CD4-positive, alpha-beta T cell treated with Interleukin-12 subunit alpha and Interleukin-12 subunit beta, for 1 hour (primary cell): ENCODE data around the gene UNC50.
"Not testable (repeated sequence)": the region's sequence is repeated elsewhere in the genome, so short reads cannot be mapped to it uniquely, and the experiment has no call there.

Experiments
- DNase-seq: peaks from one replicate; pipeline ENCODE4 v3.0.0-alpha.2; 2020

The UNC50 gene

GRCh38 chr2:98577313-98577712 is 31.1 kb upstream of the UNC50 start:
- no peak for DNase-seq

GRCh38 chr2:98578231-98578630 is 30.2 kb upstream of the UNC50 start:
- DNase-seq: no peak

GRCh38 chr2:98579926-98580325 is 28.5 kb upstream of the UNC50 start:
- no peak for DNase-seq

- DNase-seq: no peak
Observed at GRCh38 chr2:98580656-98581284, 27.6 kb upstream of the UNC50 start.

DNA sequence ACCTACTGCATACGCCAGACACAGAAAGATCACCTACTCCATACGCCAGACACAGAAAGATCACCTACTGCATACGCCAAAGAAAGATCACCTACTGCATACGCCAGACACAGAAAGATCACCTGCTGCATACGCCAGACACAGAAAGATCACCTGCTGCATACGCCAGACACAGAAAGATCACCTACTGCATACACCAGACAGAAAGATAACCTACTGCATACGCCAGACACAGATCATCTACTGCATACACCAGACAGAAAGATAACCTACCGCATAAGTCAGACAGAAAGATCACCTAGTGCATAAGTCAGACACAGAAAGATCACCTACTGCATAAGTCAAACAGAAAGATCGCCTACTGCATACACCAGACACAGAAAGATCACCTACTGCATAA is 25.9 kb upstream of the UNC50 start:
- DNase-seq: no peak

- no peak for DNase-seq
Observed at GRCh38 chr2:98583276-98583675, 25.1 kb upstream of the UNC50 start.

GRCh38 chr2:98583816-98584618 is 24.4 kb upstream of the UNC50 start:
- DNase-seq: no peak

- no peak for DNase-seq
Observed at GRCh38 chr2:98585386-98585785, 23.0 kb upstream of the UNC50 start.

DNA sequence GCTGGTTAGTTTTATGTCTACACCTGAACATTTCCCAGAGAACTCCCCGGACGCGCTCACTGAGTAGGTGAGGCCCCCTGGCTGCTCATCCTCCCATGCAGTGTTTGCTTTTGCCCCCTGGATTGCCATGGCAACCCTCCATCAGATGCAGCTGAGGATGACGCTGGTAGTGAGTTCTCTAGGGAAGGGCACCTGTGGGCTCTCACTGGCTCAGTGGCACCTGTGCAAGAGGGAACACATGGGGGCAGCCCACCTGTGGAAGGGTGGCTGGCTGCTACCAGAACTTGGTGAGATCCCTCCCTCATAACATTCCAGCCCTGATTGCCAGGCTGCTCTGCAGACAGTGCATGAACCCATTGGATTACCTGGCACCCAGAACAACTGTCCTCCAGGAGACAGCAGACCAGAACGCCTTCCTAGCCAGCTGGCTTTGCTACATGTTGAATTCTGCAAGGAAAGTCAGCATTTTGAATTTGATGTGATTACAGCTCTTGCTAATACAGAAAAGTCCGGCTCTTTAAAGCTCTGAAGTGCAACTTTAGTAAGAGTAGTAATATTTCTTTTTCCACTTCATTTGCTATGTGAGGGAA is 21.7 kb upstream of the UNC50 start:
- no peak for DNase-seq

DNA sequence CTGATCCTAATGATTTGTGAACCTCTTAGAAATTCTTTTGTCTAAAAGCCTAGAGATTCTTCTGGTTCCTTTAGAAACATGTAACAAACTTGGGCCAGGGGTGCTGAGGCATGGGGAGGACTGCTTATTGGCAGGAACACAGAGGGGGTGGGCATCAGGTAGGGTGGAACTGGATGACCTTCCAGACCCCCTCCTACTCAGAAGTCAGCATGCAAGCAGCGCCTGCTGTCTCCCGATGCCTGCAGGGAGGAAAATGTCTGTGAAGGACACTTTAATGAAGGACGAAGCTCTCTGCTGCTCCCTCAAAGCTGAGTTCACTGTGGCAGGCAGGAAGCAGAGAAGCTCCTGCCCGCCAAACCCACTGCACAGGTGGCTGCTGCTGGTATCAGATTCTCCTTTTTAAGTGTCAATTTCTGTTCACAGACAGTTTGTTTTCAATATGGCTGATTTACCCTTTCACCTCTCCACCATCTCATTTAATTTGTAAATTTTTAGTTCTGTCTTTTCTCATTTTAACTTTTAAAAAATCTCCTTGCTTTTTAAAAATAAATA is 19.4 kb upstream of the UNC50 start:
- DNase-seq: no peak

DNA sequence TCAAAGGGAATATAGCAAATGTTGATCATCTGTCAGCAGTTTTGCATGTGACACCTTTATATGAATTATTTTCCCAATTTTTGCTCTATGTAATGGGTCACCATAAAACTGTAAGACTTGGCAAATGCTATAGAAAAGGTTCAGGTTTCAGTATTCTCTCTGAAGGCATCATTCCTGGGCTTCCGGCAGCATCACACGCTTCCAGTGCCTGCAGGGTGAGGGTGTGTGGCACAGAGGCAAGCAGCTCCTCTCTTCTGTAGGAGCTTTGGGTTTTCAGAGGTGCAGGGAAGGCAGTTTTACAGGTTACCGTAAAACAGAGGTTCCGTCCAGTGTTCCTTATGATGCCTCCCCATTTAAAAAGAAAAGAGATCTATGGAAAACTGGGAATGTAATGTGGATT is 18.9 kb upstream of the UNC50 start:
- no peak for DNase-seq

- DNase-seq: no peak
Observed at GRCh38 chr2:98592565-98592964, 15.8 kb upstream of the UNC50 start.

DNA sequence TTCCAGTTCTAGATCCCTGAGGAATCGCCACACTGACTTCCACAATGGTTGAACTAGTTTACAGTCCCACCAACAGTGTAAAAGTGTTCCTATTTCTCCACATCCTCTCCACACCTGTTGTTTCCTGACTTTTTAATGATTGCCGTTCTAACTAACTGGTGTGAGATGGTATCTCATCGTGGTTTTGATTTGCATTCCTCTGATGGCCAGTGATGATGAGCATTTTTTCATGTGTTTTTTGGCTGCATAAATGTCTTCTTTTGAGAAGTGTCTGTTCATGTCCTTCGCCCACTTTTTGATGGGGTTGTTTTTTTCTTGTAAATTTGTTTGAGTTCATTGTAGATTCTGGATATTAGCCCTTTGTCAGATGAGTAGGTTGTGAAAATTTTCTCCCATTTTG is 13.7 kb upstream of the UNC50 start:
- not testable (repeated sequence) for DNase-seq

DNA sequence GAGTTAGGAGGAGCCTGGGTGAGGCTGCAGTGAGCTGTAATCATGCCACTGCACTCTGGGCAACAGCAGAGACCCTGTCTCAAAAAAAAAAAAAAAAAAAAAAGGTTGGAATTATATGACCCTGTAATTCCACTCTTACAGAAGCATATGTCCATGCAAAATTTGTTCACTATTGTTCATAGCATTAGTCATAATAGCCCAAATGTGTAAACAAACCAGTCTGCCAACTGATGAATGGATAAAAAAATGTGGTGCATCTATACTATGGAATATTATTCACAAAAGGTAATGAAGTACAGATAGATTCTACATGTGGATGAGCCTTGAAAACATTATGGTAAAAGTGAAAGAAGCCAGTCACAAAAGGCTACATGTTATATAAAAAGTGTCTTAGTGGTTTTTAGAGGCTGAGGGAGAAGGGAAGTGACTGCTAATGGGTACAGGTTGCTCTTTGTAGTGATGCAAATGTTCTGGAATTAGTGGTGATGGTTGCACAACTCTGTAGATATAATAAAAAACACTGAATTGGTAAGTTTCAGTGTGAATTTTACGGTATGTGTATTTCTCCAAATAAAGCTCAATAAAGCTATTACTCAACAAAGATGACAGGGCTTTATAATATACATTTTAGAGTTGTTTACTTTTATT is 9.5 kb upstream of the UNC50 start:
- no peak for DNase-seq

DNA sequence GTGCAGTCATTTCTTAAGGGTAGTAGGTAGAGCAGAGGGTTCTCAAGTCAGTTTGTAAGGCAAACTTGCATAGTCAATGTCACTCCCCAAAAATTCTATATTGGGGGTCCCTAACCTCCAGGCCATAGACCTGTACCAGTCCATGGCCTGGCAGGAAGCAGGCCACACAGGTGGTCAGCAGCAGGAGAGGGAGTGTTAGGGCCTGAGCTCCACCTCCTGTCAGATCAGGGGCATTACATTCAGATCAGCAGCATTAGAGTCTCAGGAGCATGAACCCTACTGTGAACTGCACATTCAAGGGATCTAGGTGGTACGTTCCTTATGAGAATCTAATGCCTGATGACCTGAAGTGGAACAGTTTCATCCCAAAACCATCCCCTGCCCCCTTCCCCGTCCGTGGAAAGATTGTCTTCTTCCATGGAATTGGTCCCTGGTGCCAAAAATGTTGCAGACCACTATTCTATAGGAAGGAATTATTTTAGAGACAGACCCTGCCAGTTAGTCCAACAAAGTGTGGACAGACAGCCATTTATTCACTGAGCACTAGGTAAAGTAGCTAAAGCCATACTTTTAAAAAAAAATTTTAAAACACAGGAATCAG is 6.8 kb upstream of the UNC50 start:
- DNase-seq: peak; percentile 15

DNA sequence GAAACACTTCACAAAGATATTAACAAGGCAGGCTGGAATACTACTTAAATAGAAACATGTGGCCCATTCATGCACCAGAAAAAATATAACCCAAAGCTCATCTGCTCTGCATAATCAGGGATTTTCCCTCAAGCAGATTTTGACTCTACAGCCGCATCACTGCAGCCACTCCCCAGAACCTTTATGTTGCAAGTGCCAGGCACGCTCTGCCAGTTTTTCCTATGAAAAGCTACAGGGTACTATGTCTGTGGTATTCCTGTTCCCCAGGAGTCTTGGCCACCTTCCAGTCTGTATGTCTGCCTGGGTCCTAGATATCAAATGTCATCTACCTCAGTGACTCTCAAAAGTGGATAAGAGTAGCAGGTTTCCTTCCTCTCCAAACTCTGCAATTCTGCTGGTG is 3.8 kb upstream of the UNC50 start:
- DNase-seq: no peak

DNA sequence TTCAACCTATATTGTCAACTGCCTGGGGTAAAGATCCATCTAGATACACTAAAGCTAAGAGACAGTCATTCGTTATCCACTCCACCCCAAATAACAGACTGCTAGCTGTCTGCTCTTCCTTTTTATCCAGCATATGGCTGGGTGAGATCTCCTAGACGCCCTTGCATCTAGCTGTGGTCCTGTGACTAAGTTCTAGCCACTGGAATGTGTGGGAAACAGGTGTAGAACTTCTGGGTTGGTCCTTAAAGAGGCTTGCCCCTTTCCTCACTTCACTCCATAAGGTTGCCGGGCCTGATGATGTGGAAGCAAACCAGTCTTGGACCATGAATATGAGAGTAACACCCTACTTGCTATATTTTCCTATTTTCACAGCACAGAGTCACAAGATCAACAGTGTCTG is 3.3 kb upstream of the UNC50 start:
- no peak for DNase-seq

GRCh38 chr2:98606431-98606830 is 2.0 kb upstream of the UNC50 start:
- no peak for DNase-seq

GRCh38 chr2:98607104-98607503 is 1.3 kb upstream of the UNC50 start:
- DNase-seq: no peak

GRCh38 chr2:98607741-98608115 is 661 bp upstream of the UNC50 start:
- no peak for DNase-seq

- DNase-seq: no peak
Observed at GRCh38 chr2:98608962-98609604, 694 bp downstream of the UNC50 start.

DNA sequence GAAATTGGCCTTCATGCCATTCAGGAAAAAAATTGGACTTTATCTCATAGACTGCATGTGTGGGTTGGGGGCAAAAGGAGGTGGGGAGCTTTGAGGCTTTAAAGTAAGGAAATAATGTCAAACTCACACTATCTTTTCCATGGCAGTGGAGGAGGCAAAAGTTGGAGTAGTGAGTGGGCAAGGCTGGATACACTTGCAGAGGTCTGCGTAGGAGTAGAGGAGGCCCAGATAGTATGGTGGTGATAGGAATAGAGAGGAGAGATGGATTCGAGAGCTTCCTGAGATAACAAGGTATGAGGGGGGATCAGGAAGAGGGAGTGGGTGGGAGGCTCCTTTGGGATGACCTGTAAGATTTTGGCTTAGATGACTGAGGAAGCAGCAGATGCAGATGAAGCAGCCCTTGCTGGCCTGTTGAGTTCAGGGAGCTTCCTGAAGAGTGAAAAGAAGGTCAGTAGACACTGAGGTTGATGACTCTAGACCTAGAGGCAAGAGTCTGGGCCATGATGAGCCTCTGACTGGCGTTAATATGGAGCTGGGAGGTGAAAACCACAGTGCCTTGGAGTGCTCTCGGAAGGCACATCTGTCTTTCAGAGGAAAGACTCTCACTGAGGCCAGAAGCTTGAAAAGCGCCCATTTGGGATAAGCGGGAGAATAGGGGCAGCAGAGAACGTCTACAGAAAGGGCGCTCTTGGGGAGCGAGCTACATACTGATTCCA is 5.8 kb downstream of the UNC50 start:
- DNase-seq: no peak
